ENCODE results near the gene GALNT1. TPM values are rescaled to one million over a fixed set of nuclear protein-coding genes. Genes with fewer than 3 reads are reported as not detected.

The GALNT1 gene
- total and polyA plus RNA-seq, 10 of the 15 experiments (the other 5 are each of a cell fraction or from before 2014, with no cell fraction given) = 8.0 to 53.7 (median 29.9) TPM

- TF ChIP-seq, protein P1, sequence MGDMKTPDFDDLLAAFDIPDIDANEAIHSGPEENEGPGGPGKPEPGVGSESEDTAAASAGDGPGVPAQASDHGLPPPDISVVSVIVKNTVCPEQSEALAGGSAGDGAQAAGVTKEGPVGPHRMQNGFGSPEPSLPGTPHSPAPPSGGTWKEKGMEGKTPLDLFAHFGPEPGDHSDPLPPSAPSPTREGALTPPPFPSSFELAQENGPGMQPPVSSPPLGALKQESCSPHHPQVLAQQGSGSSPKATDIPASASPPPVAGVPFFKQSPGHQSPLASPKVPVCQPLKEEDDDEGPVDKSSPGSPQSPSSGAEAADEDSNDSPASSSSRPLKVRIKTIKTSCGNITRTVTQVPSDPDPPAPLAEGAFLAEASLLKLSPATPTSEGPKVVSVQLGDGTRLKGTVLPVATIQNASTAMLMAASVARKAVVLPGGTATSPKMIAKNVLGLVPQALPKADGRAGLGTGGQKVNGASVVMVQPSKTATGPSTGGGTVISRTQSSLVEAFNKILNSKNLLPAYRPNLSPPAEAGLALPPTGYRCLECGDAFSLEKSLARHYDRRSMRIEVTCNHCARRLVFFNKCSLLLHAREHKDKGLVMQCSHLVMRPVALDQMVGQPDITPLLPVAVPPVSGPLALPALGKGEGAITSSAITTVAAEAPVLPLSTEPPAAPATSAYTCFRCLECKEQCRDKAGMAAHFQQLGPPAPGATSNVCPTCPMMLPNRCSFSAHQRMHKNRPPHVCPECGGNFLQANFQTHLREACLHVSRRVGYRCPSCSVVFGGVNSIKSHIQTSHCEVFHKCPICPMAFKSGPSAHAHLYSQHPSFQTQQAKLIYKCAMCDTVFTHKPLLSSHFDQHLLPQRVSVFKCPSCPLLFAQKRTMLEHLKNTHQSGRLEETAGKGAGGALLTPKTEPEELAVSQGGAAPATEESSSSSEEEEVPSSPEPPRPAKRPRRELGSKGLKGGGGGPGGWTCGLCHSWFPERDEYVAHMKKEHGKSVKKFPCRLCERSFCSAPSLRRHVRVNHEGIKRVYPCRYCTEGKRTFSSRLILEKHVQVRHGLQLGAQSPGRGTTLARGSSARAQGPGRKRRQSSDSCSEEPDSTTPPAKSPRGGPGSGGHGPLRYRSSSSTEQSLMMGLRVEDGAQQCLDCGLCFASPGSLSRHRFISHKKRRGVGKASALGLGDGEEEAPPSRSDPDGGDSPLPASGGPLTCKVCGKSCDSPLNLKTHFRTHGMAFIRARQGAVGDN (IDR thresholded peaks at IDR 0.05) = no peak
These were observed 151.9 kb downstream of the GALNT1 start (continued) for GRCh38 chr18:35733408-35733807.

DNA sequence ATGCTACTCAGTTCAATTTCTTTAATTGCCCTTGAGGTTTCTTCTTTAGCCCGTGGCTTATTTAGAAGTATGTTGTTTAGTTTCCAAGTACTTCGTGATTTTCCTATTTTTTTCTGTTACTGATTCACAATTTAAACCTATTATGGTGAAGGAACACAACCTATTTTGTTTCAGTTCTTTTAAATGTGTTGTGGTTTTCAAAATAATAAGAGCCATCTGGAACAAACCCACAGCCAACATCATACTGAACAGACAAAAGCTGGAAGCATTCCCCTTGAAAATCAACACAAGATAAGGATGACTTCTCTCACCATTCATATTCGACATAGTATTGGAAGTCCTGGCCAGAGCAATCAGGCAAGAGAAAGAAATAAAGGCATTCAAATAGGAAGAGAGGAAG lies 155.2 kb downstream of the GALNT1 start:
- Histone ChIP-seq H2AFZ (ENCODE audit: control insufficient read depth, low read depth, low read length) (no peak overlapping the region), H3K79me2 (ENCODE audit: control insufficient read depth, insufficient read depth, low read length) (no peaks in the 10 kb centered on the region), H3K4me2 (ENCODE audit: control insufficient read depth, insufficient read depth) (no peak overlapping the region), H3K36me3 (ENCODE audit: control insufficient read depth in 2 of 2, insufficient read depth in 2 of 2, low read length in 1 of 2) (no peaks in the 10 kb centered on the region), H3K9ac (ENCODE audit: control insufficient read depth, insufficient read depth, low read length) (no peak overlapping the region), H3K27me3 (replicated peaks in 1 of 2; ENCODE audit: control insufficient read depth in 2 of 2, insufficient read depth in 2 of 2, low read length in 1 of 2) (no peaks in the 10 kb centered on the region; a peak in 1 of 4 replicates), H4K20me1 (ENCODE audit: control insufficient read depth, insufficient read depth) (no peaks in the 10 kb centered on the region), H3K27ac (ENCODE audit: control insufficient read depth, insufficient read depth) (no peak overlapping the region), H3K4me3 (no peak overlapping the region), H3K4me1 (ENCODE audit: control insufficient read depth, insufficient read depth, low read length) (no peaks in the 10 kb centered on the region), H3K9me3 (replicated peaks; ENCODE audit: control insufficient read depth, insufficient read depth, low read length) (no peaks in the 10 kb centered on the region)
- ATAC-seq (no peak), FAIRE-seq (no peak), DNase-seq (ENCODE audit: low read depth, low spot score) (no peak)
- RAD21 ChIA-PET (ENCODE audit: unreplicated experiment) = no interaction called here
- in situ Hi-C loops (cut with MboI) = no loop called here
- SMC1A ChIA-PET (ENCODE audit: uncharacterized antibody, unreplicated experiment) = no interaction called here
- WGBS (ENCODE audit: insufficient coverage, insufficient replicate concordance, low lambda C conversion rate, missing lambda C conversion rate) = 1% methylated on average over 3 of the region's 3 CpGs
- CTCF ChIA-PET = interaction anchor here (0.7 kb wide), 1 partner anchor 197 kb away, joined by 3 read pairs; no protein-coding TSS in a partner anchor
- POLR2A ChIA-PET = no interaction called here
- intact Hi-C loops (cut with micrococcal nuclease; ENCODE audit: unreplicated experiment) = no loop called here
- TF ChIP-seq, protein P2, sequence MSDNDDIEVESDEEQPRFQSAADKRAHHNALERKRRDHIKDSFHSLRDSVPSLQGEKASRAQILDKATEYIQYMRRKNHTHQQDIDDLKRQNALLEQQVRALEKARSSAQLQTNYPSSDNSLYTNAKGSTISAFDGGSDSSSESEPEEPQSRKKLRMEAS (IDR thresholded peaks at IDR 0.05; ENCODE audit: low read depth, low read length) = no peak
- BruUV-seq (replicated peaks) = no TSS peak
